MCF 10A (cell line): ENCODE data around the gene MYO15A. TPM values are rescaled to one million over a fixed set of nuclear protein-coding genes. Genes with fewer than 3 reads are reported as not detected.

Experiments
- BruUV-seq: library from RNA; stranded (reverse); fragments of 400-500 nt; replicated peaks from 2 replicates; lab custom pipeline; 2021; lab: Mats Ljungman, UMichigan
- CTCF ChIA-PET: fragments of 300-600 bp; sonication (Branson Sonifier 250); formaldehyde crosslinking; extraction: SDS; loops from one replicate; lab custom pipeline; 2021; ENCODE audit warnings: antibody characterized with exemption, inconsistent platforms; lab: Yijun Ruan, JAX
- POLR2A ChIA-PET: fragments of 300-600, 350-650 bp; sonication (Branson Sonifier 250); formaldehyde crosslinking; extraction: SDS; loops from one replicate; lab custom pipeline; 2020; ENCODE audit warnings: antibody characterized with exemption, inconsistent platforms; lab: Yijun Ruan, JAX
- DNase-seq: peaks from one replicate; pipeline ENCODE4 v3.0.0-alpha.2; 2018; ENCODE audit not compliant: unreplicated experiment
- H3K27ac Mint-ChIP-seq: one replicate; pipeline ENCODE4 v1.8.0; 2022; ENCODE audit warnings: mild to moderate bottlenecking, low read depth, mixed read lengths; ENCODE audit not compliant: unreplicated experiment
- H3K27me3 Mint-ChIP-seq: one replicate; pipeline ENCODE4 v1.8.0; 2022; ENCODE audit warnings: mixed read lengths; ENCODE audit not compliant: insufficient read depth, unreplicated experiment
- H3K36me3 Mint-ChIP-seq: one replicate; pipeline ENCODE4 v1.8.0; 2022; ENCODE audit warnings: mild to moderate bottlenecking, moderate library complexity, mixed read lengths; ENCODE audit not compliant: insufficient read depth, unreplicated experiment
- H3K4me1 Mint-ChIP-seq: one replicate; pipeline ENCODE4 v1.8.0; 2022; ENCODE audit warnings: mixed read lengths; ENCODE audit not compliant: insufficient read depth, unreplicated experiment
- H3K4me3 Mint-ChIP-seq: one replicate; pipeline ENCODE4 v1.8.0; 2022; ENCODE audit warnings: mild to moderate bottlenecking, moderate library complexity, mixed read lengths; ENCODE audit not compliant: unreplicated experiment
- H3K9me3 Mint-ChIP-seq: one replicate; pipeline ENCODE4 v1.8.0; 2022; ENCODE audit warnings: mixed read lengths; ENCODE audit not compliant: unreplicated experiment
- intact Hi-C: fragments of 100-400 bp; cut with micrococcal nuclease; formaldehyde crosslinking; loops from 2 replicates; pipeline ENCODE4 v1.14.1; 2022
- total RNA-seq: library from RNA; stranded (reverse); gene quantifications from 2 replicates; pipeline ENCODE4 v1.2.3, GENCODE V29; 2022
- TF ChIP-seq, protein P1 (sequence below): fragments of 200-600 bp; IDR thresholded peaks from one replicate; pipeline ENCODE4 v1.8.0; 2022; ENCODE audit warnings: antibody characterized with exemption, mild to moderate bottlenecking; ENCODE audit not compliant: unreplicated experiment

MYO15A gene
- total RNA-seq, 1 experiment from 2014 or later = 1.1 TPM

GRCh38 chr17:18139092-18139491, 30.5 kb downstream of the MYO15A start:
- Mint-ChIP-seq H3K4me1 (no peaks in the 10 kb centered on the region), H3K9me3 (no peaks in the 10 kb centered on the region), H3K4me3 (no peak overlapping the region), H3K27ac (no peak overlapping the region), H3K36me3 (no peaks in the 10 kb centered on the region), H3K27me3 (no peaks in the 10 kb centered on the region)
- TF ChIP-seq, protein P1, sequence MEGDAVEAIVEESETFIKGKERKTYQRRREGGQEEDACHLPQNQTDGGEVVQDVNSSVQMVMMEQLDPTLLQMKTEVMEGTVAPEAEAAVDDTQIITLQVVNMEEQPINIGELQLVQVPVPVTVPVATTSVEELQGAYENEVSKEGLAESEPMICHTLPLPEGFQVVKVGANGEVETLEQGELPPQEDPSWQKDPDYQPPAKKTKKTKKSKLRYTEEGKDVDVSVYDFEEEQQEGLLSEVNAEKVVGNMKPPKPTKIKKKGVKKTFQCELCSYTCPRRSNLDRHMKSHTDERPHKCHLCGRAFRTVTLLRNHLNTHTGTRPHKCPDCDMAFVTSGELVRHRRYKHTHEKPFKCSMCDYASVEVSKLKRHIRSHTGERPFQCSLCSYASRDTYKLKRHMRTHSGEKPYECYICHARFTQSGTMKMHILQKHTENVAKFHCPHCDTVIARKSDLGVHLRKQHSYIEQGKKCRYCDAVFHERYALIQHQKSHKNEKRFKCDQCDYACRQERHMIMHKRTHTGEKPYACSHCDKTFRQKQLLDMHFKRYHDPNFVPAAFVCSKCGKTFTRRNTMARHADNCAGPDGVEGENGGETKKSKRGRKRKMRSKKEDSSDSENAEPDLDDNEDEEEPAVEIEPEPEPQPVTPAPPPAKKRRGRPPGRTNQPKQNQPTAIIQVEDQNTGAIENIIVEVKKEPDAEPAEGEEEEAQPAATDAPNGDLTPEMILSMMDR = no peak
- no TSS peak for BruUV-seq
- ChIA-PET POLR2A (interaction anchor here (1.7 kb wide), 1 partner anchor 43 kb away, joined by 5 read pairs; no protein-coding TSS in a partner anchor), CTCF (interaction anchor here (0.6 to 0.8 kb wide), 2 partner anchors 22 to 98 kb away, joined by 3 to 4 read pairs; no protein-coding TSS in a partner anchor)
- intact Hi-C loops = no loop called here
- no peak for DNase-seq

DNA sequence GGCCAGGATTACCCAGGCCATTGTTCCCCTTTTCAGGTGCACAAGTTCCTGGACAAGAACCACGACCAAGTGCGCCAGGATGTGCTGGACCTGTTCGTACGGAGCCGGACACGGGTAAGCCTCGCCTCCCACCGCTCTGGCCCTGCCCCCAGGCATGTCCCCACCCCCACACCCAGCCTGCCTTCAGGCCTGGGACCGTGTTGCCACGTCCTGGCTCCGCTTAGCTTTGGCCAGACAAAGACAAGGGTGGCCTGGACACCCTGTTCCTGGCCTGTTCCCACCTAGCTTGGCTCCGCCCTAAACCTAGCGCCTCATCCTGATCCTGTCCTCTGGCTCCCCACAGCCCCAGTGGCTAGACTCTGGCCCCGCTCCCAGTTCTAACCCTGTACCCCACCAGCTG, 30.9 kb downstream of the MYO15A start:
- no peak overlapping the region for H3K27ac Mint-ChIP-seq
- no TSS peak for BruUV-seq

DNA sequence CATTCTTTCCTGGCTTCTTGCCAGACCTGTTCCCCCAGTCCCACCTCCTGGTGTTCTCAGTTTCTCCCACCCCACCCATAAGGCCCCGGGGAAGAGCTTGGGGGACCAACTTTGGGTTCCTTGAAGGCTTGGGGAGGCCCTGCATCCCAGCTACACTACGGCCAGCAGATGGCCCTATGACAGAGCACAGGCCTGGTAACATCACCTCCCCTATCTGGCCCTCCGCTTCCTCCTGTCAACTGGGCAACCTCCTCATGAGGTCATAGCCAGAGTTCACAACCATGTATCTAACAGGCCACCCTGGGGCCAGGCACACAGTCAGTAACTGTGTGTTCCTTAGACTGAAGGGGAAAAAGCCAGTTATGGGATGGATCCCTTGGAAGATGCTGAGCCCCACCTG, 31.4 kb downstream of the MYO15A start:
- no TSS peak for BruUV-seq
- no peak for DNase-seq
- H3K27me3 Mint-ChIP-seq = no peaks in the 10 kb centered on the region
- intact Hi-C loops = loop anchor here (2.0 to 10.0 kb wide), 2 partner anchors 45 to 75 kb away; no protein-coding TSS in a partner anchor
- H3K9me3 Mint-ChIP-seq = no peaks in the 10 kb centered on the region
- ChIA-PET CTCF (interaction anchor here (0.8 to 1.3 kb wide), 3 partner anchors 20 to 46 kb away, joined by 3 to 4 read pairs (median 3); no protein-coding TSS in a partner anchor), POLR2A (no interaction called here)
- H3K36me3 Mint-ChIP-seq = no peaks in the 10 kb centered on the region
- no peaks in the 10 kb centered on the region for H3K4me1 Mint-ChIP-seq
- no peak overlapping the region for H3K27ac Mint-ChIP-seq
- H3K4me3 Mint-ChIP-seq = no peak overlapping the region
- TF ChIP-seq, protein P1 = no peak

More for the DNA sequence above, 30.9 kb downstream of the MYO15A start:
- POLR2A ChIA-PET = no interaction called here
- Mint-ChIP-seq H3K9me3 (no peaks in the 10 kb centered on the region), H3K4me1 (no peaks in the 10 kb centered on the region), H3K27me3 (no peaks in the 10 kb centered on the region), H3K36me3 (no peaks in the 10 kb centered on the region), H3K4me3 (no peak overlapping the region)
- TF ChIP-seq, protein P1 = no peak
- CTCF ChIA-PET = interaction anchor here (0.6 to 1.3 kb wide), 3 partner anchors 22 to 97 kb away, joined by 3 to 4 read pairs (median 3); no protein-coding TSS in a partner anchor
- no peak for DNase-seq
- intact Hi-C loops = no loop called here

GRCh38 chr17:18140648-18141047, 32.1 kb downstream of the MYO15A start:
- DNase-seq = no peak
- POLR2A ChIA-PET = no interaction called here
- H3K36me3 Mint-ChIP-seq = no peaks in the 10 kb centered on the region
- no TSS peak for BruUV-seq
- no peak overlapping the region for H3K4me3 Mint-ChIP-seq
- intact Hi-C loops = loop anchor here (1.0 to 10.0 kb wide), 3 partner anchors 44 to 74 kb away; no protein-coding TSS in a partner anchor
- no peak overlapping the region for H3K27ac Mint-ChIP-seq
- no peaks in the 10 kb centered on the region for H3K4me1 Mint-ChIP-seq
- CTCF ChIA-PET = interaction anchor here (0.6 to 2.5 kb wide), 11 partner anchors 9 to 236 kb away, joined by 3 to 25 read pairs (median 3); no protein-coding TSS in a partner anchor
- no peaks in the 10 kb centered on the region for H3K9me3 Mint-ChIP-seq
- H3K27me3 Mint-ChIP-seq = no peaks in the 10 kb centered on the region
- TF ChIP-seq, protein P1 = no peak
